ENCODE results near the gene SCLY.

DNA sequence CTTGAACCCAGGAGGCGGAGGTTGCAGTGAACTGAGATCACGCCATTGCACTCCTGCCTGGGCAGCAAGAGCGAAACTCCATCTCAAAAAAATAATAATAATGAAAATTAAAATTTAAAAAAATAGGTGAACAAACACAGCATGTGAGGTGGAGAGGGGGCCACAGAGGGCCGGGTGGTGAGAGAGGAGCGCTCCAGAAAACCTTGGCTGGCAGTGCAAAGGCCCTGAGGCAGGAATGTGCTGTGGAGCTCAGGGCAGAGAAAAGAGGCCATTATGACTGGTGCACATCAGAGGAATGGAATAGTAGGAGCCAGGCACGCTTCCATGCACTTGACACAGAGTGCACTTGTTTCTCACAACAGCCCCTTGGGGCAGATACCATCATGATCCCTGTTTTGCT, 21.6 kb upstream of the SCLY start:
- TF ChIP-seq POLR2A (IDR thresholded peaks at IDR 0.05; ENCODE audit: low read depth, low read length) (no peak), POLR2AphosphoS5 (IDR thresholded peaks at IDR 0.05; ENCODE audit: low read depth, low read length) (no peak), SPI1 (IDR thresholded peaks at IDR 0.05; ENCODE audit: low read depth, low read length) (no peak), POU2F2 (IDR thresholded peaks at IDR 0.05; ENCODE audit: low read depth, low read length) (no peak)
